GM12891 (cell line): ENCODE data around the gene IQCK.

Experiments
- POLR2A ChIP-seq: IDR thresholded peaks from 2 replicates; pipeline ENCODE4 v1.6.1; 2011; ENCODE audit warnings: low read depth, low read length, control low read depth
- POLR2AphosphoS5 ChIP-seq: IDR thresholded peaks from 2 replicates; pipeline ENCODE4 v1.6.1; 2011; ENCODE audit warnings: low read depth, low read length, control low read depth
- POU2F2 ChIP-seq: IDR thresholded peaks from 2 replicates; pipeline ENCODE4 v1.6.1; 2011; ENCODE audit warnings: low read depth, mild to moderate bottlenecking, control low read depth, low read length, moderate library complexity
- TAF1 ChIP-seq: IDR thresholded peaks from 2 replicates; pipeline ENCODE4 v1.6.1; 2011; ENCODE audit warnings: low read depth, low read length, control low read depth

GRCh38 chr16:19872935-19873334, 154.9 kb downstream of the IQCK start:
- no peak for TF ChIP-seq POLR2A
- no peak for TF ChIP-seq TAF1
- TF ChIP-seq POLR2AphosphoS5 = no peak
- no peak for TF ChIP-seq POU2F2
